HEK293 (cell line): ENCODE results near the gene VPS11.

Experiments used
- CTCF ChIP-seq: fragments of 450-650 bp; formaldehyde crosslinking; IDR thresholded peaks from 2 replicates; pipeline ENCODE4 v1.5.1; 2016; ENCODE audit warnings: missing biosample characterization, missing genetic modification characterization
- KLF1 ChIP-seq: fragments of 450-650 bp; formaldehyde crosslinking; IDR thresholded peaks from 2 replicates; pipeline ENCODE4 v1.5.1; 2016; ENCODE audit warnings: missing biosample characterization, missing genetic modification characterization
- REST ChIP-seq: fragments of 450-650 bp; formaldehyde crosslinking; IDR thresholded peaks from 2 replicates; pipeline ENCODE4 v1.5.1; 2016; ENCODE audit warnings: missing biosample characterization, missing genetic modification characterization
- SETDB1 ChIP-seq: IDR thresholded peaks from one replicate; pipeline ENCODE4 v1.6.1; 2017; ENCODE audit warnings: mild to moderate bottlenecking, low read length, moderate library complexity, mixed read lengths; ENCODE audit not compliant: insufficient read length
- ZBTB17 ChIP-seq: fragments of 450-650 bp; formaldehyde crosslinking; IDR thresholded peaks from 2 replicates; pipeline ENCODE4 v1.5.1; 2016; ENCODE audit warnings: missing biosample characterization, missing genetic modification characterization
- ZFP69B ChIP-seq: fragments of 450-650 bp; formaldehyde crosslinking; IDR thresholded peaks from 2 replicates; pipeline ENCODE4 v1.5.1; 2016; ENCODE audit warnings: missing biosample characterization, missing genetic modification characterization
- ZNF155 ChIP-seq: fragments of 450-650 bp; formaldehyde crosslinking; IDR thresholded peaks from 2 replicates; pipeline ENCODE4 v1.5.1; 2016; ENCODE audit warnings: missing biosample characterization, missing genetic modification characterization
- ZNF274 ChIP-seq, 2 experiments: fragments of 200-500 bp in 1 of 2; fragments of 450-650 bp in 1 of 2; sonication (Bioruptor generic) in 1 of 2; formaldehyde crosslinking in 1 of 2; IDR thresholded peaks; 2 replicates each; pipeline versions ENCODE4 v1.5.1 to v1.6.1; 2014 to 2016; ENCODE audit warnings: borderline replicate concordance in 1 of 2, inconsistent platforms in 1 of 2, low read length in 1 of 2, missing biosample characterization in 1 of 2, missing genetic modification characterization in 1 of 2
- ZNF292 ChIP-seq: fragments of 450-650 bp; formaldehyde crosslinking; IDR thresholded peaks from 2 replicates; pipeline ENCODE4 v1.5.1; 2016; ENCODE audit warnings: low read depth, missing biosample characterization, missing genetic modification characterization, borderline replicate concordance
- ZNF416 ChIP-seq: fragments of 450-650 bp; formaldehyde crosslinking; IDR thresholded peaks from 2 replicates; pipeline ENCODE4 v1.5.1; 2016; ENCODE audit warnings: missing biosample characterization, missing genetic modification characterization
- ZNF747 ChIP-seq: fragments of 450-650 bp; formaldehyde crosslinking; IDR thresholded peaks from 2 replicates; pipeline ENCODE4 v1.5.1; 2016; ENCODE audit warnings: missing biosample characterization, missing genetic modification characterization
- TF ChIP-seq, protein P1 (sequence below): fragments of 450-650 bp; formaldehyde crosslinking; IDR thresholded peaks from 2 replicates; pipeline ENCODE4 v1.5.1; 2016; ENCODE audit warnings: missing biosample characterization, missing genetic modification characterization

DNA sequence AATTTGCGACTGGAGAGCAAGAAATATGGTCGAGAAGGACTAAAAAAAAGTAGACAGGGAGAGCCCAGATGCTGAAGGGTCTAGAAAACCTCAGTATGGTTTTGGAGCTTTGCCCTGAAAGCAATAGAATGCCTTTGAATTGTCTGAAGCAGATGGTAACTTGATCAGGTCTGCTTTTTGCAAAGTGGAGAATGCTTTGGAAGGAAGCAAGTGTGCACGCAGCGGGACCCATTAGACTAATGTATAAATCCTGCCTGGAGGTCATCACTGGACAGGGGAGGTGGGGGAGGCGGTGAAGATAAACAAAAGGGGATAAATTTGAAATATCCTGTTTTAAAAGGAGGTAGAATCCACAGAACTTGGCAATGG is 53.0 kb downstream of the VPS11 start:
- TF ChIP-seq ZNF292 (tag by site-specific recombination) (no peak), CTCF (no peak), ZBTB17 (tag by site-specific recombination) (peak; percentile 60; the same call in 1 of the 2 replicates), ZFP69B (no peak), ZNF274 (IDR thresholded peaks at IDR 0.05; ENCODE audit: low read length) (no peak), ZNF274 (tag by site-specific recombination; IDR thresholded peaks at IDR 0.05; ENCODE audit: borderline replicate concordance) (no peak), REST (tag by site-specific recombination) (no peak), ZNF747 (tag by site-specific recombination) (no peak), ZNF416 (tag by site-specific recombination) (no peak), SETDB1 (no peak), KLF1 (tag by site-specific recombination) (no peak), ZNF155 (no peak)
- TF ChIP-seq, protein P1, sequence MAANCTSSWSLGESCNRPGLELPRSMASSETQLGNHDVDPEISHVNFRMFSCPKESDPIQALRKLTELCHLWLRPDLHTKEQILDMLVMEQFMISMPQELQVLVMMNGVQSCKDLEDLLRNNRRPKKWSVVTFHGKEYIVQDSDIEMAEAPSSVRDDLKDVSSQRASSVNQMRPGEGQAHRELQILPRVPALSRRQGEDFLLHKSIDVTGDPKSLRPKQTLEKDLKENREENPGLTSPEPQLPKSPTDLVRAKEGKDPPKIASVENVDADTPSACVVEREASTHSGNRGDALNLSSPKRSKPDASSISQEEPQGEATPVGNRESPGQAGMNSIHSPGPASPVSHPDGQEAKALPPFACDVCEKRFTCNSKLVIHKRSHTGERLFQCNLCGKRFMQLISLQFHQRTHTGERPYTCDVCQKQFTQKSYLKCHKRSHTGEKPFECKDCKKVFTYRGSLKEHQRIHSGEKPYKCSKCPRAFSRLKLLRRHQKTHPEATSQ: no peak
